Effector memory CD8-positive, alpha-beta T cell (primary cell): ENCODE data around the gene IGSF23.

Source experiments
- ATAC-seq: fragments of 150-1000 bp; cut with Tn5 transposase; replicated peaks from 2 replicates; pipeline ENCODE4 v1.10.0; 2021; ENCODE audit warnings: mild to moderate bottlenecking, moderate library complexity
- DNase-seq, 3 experiments: peaks; one replicate each; pipeline ENCODE4 v3.0.0; 2021
- H3K27ac Mint-ChIP-seq, 2 donors: one replicate each; pipeline ENCODE4 v1.8.0; 2022; ENCODE audit warnings: mild to moderate bottlenecking in 2 of 2, mixed read lengths in 2 of 2, moderate library complexity in 2 of 2
- H3K27me3 Mint-ChIP-seq, 2 donors: one replicate each; pipeline ENCODE4 v1.8.0; 2022; ENCODE audit warnings: mixed read lengths in 2 of 2
- H3K36me3 Mint-ChIP-seq: one replicate; pipeline ENCODE4 v1.8.0; 2022; ENCODE audit warnings: mild to moderate bottlenecking, moderate library complexity, mixed read lengths; ENCODE audit not compliant: insufficient read depth
- H3K4me1 Mint-ChIP-seq, 2 donors: one replicate each; pipeline ENCODE4 v1.8.0; 2022; ENCODE audit warnings: low read depth in 2 of 2, mixed read lengths in 2 of 2
- H3K4me3 Mint-ChIP-seq, 2 donors: one replicate each; pipeline ENCODE4 v1.8.0; 2022; ENCODE audit warnings: mild to moderate bottlenecking in 2 of 2, mixed read lengths in 2 of 2, moderate library complexity in 2 of 2
- H3K9me3 Mint-ChIP-seq, 2 donors: one replicate each; pipeline ENCODE4 v1.8.0; 2022; ENCODE audit warnings: mixed read lengths in 2 of 2

The IGSF23 gene

DNA sequence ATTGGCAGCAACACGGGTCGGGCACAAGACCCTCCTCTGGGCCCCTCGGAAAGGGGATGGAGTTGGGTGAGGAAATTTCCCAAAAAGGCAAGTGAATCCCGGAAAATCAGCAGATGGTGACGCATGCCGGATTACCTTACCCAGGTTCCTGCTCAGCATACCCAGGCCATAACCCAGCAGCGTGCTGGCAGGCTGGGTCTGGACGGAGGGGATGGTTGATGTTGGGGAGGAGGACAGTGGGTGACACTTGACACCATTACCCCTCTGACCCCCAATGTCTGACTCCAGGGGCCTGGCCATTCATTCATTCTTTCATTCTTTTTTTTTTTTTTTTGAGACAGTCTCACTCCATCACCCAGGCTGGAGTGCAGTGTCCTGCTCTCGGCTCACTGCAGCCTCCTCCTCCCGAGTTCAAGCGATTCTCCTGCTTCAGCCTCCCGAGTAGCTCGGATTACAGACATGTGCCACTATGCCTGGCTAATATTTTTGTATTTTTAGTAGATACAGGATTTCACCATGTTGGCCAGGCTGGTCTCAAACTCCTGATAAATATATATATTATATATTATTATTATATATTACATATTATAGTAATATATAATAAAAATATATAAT, 31.1 kb downstream of the IGSF23 start:
- no peak for DNase-seq
- peaks cover 0 to 3% of the 10 kb centered on the region in 2 donors for H3K4me1 Mint-ChIP-seq
- no peak for ATAC-seq
- peak overlapping the region in 1 of 2 donors; percentile 38 for H3K27ac Mint-ChIP-seq
- H3K9me3 Mint-ChIP-seq, result no peaks in the 10 kb centered on the region
- peak overlapping the region; percentile 55 to 63 for H3K4me3 Mint-ChIP-seq
- peaks cover 12 to 70% of the 10 kb centered on the region in 2 donors for H3K27me3 Mint-ChIP-seq
- H3K36me3 Mint-ChIP-seq, result no peaks in the 10 kb centered on the region

DNA sequence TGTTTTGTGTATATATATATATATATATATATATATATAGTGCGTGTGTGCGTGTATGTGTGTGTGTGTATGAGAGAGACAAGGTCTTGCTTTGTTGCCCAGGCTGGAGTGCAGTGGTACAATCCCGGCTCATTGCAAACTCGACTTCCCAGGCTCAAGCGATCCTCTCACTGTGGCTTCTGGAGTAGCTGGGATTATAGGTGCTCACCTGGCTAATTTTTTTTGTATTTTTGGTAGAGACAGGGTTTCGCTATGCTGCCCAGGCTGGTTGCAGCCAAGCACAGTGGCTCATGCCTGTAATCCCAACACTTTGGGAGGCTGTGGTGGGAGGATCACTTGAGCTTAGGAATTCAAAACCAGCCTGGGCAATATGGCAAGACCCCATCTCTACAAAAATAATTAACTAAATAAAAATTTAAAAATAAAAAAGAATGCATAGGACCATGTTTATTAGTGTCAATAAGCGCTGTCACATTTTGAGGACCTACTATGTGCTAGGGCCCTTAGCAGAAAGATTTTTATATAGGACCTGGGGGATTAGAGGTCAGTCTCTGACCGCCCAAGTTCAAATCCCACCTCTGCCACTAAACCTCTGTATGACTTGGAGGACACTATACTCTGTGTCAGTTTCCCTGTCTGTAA, 32.2 kb downstream of the IGSF23 start:
- ATAC-seq, result no peak
- H3K4me3 Mint-ChIP-seq, result no peak overlapping the region
- no peaks in the 10 kb centered on the region for H3K9me3 Mint-ChIP-seq
- H3K36me3 Mint-ChIP-seq, result peaks cover under 1% of the 10 kb centered on the region
- no peak for DNase-seq
- H3K4me1 Mint-ChIP-seq, result peaks cover 0 to 3% of the 10 kb centered on the region in 2 donors
- no peak overlapping the region for H3K27ac Mint-ChIP-seq
- H3K27me3 Mint-ChIP-seq, result peaks cover 12 to 65% of the 10 kb centered on the region in 2 donors

GRCh38 chr19:44646049-44646416, 32.7 kb downstream of the IGSF23 start:
- DNase-seq (no peak), ATAC-seq (no peak)
- no peaks in the 10 kb centered on the region for H3K9me3 Mint-ChIP-seq
- H3K4me3 Mint-ChIP-seq, result no peak overlapping the region
- H3K27ac Mint-ChIP-seq, result no peak overlapping the region
- H3K36me3 Mint-ChIP-seq, result peaks cover 2% of the 10 kb centered on the region
- peaks cover 0 to 3% of the 10 kb centered on the region in 2 donors for H3K4me1 Mint-ChIP-seq
- peaks cover 12 to 62% of the 10 kb centered on the region in 2 donors for H3K27me3 Mint-ChIP-seq

GRCh38 chr19:44647144-44647543, 33.8 kb downstream of the IGSF23 start:
- H3K4me3 Mint-ChIP-seq, result no peak overlapping the region
- no peaks in the 10 kb centered on the region for H3K9me3 Mint-ChIP-seq
- DNase-seq, result no peak
- H3K4me1 Mint-ChIP-seq, result peaks cover 0 to 3% of the 10 kb centered on the region in 2 donors
- no peak for ATAC-seq
- peaks cover 6% of the 10 kb centered on the region for H3K36me3 Mint-ChIP-seq
- no peak overlapping the region for H3K27ac Mint-ChIP-seq
- H3K27me3 Mint-ChIP-seq, result peaks cover 18 to 58% of the 10 kb centered on the region in 2 donors

DNA sequence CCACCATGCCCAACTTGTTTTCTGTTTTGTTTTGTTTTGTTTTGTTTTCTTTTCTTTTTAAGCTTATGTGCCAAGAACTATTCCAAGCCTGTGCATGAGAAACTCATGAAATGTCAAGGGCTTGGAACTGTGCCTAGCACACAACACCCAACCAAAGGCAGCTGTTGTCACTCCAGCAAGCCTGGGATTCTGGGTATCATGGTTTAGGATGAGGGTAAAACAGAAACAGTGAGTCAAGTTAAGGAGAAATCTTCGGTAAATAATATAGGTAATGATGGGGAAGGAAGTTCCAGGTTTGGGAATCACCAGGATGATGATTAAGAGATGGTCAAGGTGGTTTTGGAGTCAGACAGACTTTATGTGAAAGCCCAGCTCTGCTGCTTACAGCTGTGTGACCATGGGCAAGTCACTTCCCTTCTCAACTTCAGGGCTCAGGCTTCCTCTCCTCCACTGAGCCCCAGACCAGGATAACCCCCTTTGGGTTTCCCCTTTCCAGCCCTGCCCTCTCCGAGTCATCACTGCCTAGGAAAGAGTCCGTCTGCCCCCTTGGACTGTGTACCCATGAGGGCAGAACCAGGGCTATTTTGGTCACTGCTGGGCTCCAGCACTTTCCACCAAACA, 35.4 kb downstream of the IGSF23 start:
- H3K27me3 Mint-ChIP-seq, result peaks cover 18 to 46% of the 10 kb centered on the region in 2 donors
- ATAC-seq (no peak), DNase-seq (no peak)
- H3K36me3 Mint-ChIP-seq, result peaks cover 9% of the 10 kb centered on the region
- H3K9me3 Mint-ChIP-seq, result no peaks in the 10 kb centered on the region
- H3K4me1 Mint-ChIP-seq, result no peaks in the 10 kb centered on the region
- no peak overlapping the region for H3K4me3 Mint-ChIP-seq
- H3K27ac Mint-ChIP-seq, result no peak overlapping the region

DNA sequence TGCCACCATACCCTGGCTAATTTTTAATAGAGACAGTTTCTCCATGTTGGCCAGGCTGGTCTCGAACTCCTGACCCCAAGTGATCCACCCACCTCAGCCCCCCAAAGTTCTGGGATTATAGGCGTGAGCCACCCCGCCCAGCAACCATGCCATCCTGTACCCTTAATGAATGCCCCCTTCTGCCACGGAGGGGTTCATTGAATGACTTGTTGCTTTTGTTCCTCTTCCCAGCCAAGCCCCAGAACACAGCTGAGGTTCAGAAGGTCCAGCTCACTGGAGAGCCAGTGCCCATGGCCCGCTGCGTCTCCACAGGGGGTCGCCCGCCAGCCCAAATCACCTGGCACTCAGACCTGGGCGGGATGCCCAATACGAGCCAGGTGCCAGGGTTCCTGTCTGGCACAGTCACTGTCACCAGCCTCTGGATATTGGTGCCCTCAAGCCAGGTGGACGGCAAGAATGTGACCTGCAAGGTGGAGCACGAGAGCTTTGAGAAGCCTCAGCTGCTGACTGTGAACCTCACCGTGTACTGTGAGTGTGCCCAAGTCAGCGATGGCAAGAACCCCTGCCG, 36.3 kb downstream of the IGSF23 start:
- no peak for ATAC-seq
- no peak for DNase-seq
- no peak overlapping the region for H3K4me3 Mint-ChIP-seq
- no peak overlapping the region for H3K27ac Mint-ChIP-seq
- H3K27me3 Mint-ChIP-seq, result peaks cover 18 to 46% of the 10 kb centered on the region in 2 donors
- no peaks in the 10 kb centered on the region for H3K9me3 Mint-ChIP-seq
- H3K36me3 Mint-ChIP-seq, result peaks cover 9% of the 10 kb centered on the region
- peaks cover 0 to 3% of the 10 kb centered on the region in 2 donors for H3K4me1 Mint-ChIP-seq

GRCh38 chr19:44653343-44653742, 40.0 kb downstream of the IGSF23 start:
- Mint-ChIP-seq H3K4me1 (peaks cover 3 to 6% of the 10 kb centered on the region in 2 donors), H3K9me3 (no peaks in the 10 kb centered on the region), H3K4me3 (no peak overlapping the region), H3K27me3 (peaks cover 7 to 36% of the 10 kb centered on the region in 2 donors), H3K27ac (no peak overlapping the region), H3K36me3 (peaks cover 9% of the 10 kb centered on the region)
- ATAC-seq, result no peak
- no peak for DNase-seq

- Mint-ChIP-seq H3K36me3 (peaks cover 9% of the 10 kb centered on the region), H3K9me3 (no peaks in the 10 kb centered on the region), H3K27me3 (peaks cover 7 to 35% of the 10 kb centered on the region in 2 donors), H3K4me1 (peaks cover 3 to 6% of the 10 kb centered on the region in 2 donors), H3K4me3 (no peak overlapping the region), H3K27ac (no peak overlapping the region)
- DNase-seq (peak; percentile 39 to 47 (median 44)), ATAC-seq (peak; percentile 98)
Measured at GRCh38 chr19:44653977-44654774, 40.8 kb downstream of the IGSF23 start.

DNA sequence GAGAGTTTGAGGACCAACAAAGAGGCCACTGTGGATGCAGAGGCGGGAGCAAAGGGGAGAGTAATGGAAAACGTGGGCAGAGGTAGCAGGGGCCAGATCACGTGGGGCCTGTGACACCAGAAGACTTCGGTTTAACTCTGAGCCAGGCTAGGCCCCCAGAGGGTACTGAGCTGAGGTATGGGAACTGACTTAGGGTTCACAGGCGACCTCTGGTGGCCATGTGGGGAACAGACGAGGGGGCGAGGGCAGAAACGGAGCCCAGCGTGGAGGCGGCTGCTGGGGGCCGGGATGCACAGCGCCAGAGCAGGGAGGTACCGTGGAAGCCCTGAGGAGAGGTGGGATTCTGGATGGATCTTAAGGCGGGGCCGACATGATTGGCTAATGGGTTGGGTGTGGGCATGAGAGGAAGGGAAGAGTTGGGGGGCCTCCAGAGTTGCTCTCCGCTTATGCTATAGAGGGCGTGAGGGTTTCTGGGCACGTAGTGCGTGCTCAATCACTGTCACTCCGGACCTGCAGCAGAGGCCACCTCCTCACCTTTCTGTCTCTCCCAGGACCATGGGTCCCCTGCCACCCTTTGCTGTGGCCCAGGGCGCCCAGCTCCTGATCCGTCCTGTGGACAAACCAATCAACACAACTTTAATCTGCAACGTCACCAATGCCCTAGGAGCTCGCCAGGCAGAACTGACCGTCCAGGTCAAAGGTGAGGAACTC, 44.0 kb downstream of the IGSF23 start:
- H3K4me3 Mint-ChIP-seq, result no peak overlapping the region
- H3K27ac Mint-ChIP-seq, result no peak overlapping the region
- H3K4me1 Mint-ChIP-seq, result peaks cover 3 to 6% of the 10 kb centered on the region in 2 donors
- peaks cover 0 to 38% of the 10 kb centered on the region in 2 donors for H3K27me3 Mint-ChIP-seq
- H3K36me3 Mint-ChIP-seq, result peaks cover 2% of the 10 kb centered on the region
- ATAC-seq (peak; percentile 53), DNase-seq (peak; percentile 44 to 54 (median 47))
- no peaks in the 10 kb centered on the region for H3K9me3 Mint-ChIP-seq

DNA sequence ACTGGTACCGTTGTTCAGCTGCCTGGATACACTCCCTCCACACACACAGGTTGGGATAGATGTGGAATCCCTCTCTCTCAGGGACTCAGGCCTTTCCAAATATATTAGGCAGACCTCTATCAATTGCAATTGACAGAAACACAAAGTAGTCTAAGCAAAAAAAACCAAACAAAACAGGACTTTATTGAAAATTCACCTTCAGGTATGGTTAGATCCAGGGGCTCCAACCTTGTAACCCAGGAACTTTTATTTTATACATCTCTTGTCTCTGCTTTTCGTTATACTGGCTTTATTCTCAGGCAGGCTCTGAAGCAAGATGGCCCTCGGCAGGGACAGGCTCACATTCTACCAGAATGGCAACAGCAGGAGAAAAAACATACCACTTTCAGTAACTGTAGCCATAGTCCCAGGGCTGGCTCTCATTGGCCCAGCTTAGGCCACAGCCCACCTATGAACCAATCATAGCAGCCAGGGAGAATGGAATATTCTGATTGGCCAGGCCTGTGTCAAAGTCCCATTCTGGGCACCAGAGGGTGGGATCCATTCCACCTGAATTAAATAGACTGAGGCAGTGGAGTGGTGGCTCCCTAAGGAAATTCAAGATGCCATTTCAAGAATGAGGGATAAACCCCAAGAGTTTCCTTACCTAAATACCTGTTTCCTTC, 44.8 kb downstream of the IGSF23 start:
- DNase-seq, result no peak
- H3K27me3 Mint-ChIP-seq, result peaks cover 0 to 44% of the 10 kb centered on the region in 2 donors
- no peak overlapping the region for H3K4me3 Mint-ChIP-seq
- no peak overlapping the region for H3K27ac Mint-ChIP-seq
- no peaks in the 10 kb centered on the region for H3K9me3 Mint-ChIP-seq
- peaks cover 3 to 6% of the 10 kb centered on the region in 2 donors for H3K4me1 Mint-ChIP-seq
- H3K36me3 Mint-ChIP-seq, result peaks cover 2% of the 10 kb centered on the region
- no peak for ATAC-seq

DNA sequence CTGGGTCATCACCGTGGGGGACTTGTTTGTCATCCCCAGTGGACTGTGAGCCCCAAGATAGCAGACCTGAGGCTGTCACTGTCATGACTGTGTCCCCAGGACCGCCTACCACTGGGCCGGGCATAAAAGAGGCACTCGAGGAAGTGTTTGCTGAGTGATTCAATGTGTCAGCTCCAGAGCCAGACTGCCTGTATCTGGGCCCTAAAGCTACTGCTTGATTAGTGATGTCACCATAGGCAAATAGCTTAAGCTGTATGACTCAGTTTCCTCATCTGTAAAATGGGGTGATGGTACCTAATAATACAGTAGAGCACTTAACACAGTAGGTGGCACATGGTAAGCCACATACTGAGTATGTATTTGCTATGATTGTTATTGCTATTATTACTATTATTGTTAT, 46.7 kb downstream of the IGSF23 start:
- Mint-ChIP-seq H3K36me3 (no peaks in the 10 kb centered on the region), H3K4me1 (peaks cover 0 to 6% of the 10 kb centered on the region in 2 donors), H3K9me3 (no peaks in the 10 kb centered on the region), H3K4me3 (no peak overlapping the region), H3K27ac (no peak overlapping the region), H3K27me3 (peaks cover 0 to 44% of the 10 kb centered on the region in 2 donors)
- ATAC-seq (no peak), DNase-seq (no peak)

- Mint-ChIP-seq H3K4me1 (peaks cover 0 to 6% of the 10 kb centered on the region in 2 donors), H3K36me3 (no peaks in the 10 kb centered on the region), H3K27me3 (peaks cover 0 to 41% of the 10 kb centered on the region in 2 donors), H3K4me3 (no peak overlapping the region), H3K9me3 (no peaks in the 10 kb centered on the region), H3K27ac (no peak overlapping the region)
- no peak for DNase-seq
- no peak for ATAC-seq
Measured at GRCh38 chr19:44661205-44661604, 47.8 kb downstream of the IGSF23 start.
